Measurements from ENCODE around the gene MEIS1.

The MEIS1 gene

DNA sequence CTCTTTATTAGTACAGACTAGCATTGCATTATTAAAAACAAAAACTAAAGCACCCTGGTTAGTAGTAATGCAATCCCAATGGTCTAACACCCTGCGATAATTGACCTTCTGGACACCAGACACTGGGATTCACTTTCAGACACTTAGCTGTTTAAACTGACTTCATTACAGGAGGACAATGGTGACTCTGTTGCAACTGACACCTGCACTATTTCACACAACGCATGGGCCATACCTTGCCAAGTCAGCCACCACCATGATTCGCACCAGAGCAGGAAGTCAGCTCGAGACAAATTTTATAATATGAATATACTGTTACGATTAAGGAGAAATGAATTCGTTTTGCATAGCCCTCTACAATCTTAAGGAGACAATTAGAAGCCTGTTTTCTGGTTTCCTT, 150.7 kb downstream of the MEIS1 start:
- no peaks in the 10 kb centered on the region for H4K20me1 ChIP-seq (ENCODE audit: insufficient read depth, low read length)
- no peak for TF ChIP-seq EZH2 (optimal IDR thresholded peaks at IDR 0.05; ENCODE audit: low read depth, low read length)
- TF ChIP-seq, protein P1, sequence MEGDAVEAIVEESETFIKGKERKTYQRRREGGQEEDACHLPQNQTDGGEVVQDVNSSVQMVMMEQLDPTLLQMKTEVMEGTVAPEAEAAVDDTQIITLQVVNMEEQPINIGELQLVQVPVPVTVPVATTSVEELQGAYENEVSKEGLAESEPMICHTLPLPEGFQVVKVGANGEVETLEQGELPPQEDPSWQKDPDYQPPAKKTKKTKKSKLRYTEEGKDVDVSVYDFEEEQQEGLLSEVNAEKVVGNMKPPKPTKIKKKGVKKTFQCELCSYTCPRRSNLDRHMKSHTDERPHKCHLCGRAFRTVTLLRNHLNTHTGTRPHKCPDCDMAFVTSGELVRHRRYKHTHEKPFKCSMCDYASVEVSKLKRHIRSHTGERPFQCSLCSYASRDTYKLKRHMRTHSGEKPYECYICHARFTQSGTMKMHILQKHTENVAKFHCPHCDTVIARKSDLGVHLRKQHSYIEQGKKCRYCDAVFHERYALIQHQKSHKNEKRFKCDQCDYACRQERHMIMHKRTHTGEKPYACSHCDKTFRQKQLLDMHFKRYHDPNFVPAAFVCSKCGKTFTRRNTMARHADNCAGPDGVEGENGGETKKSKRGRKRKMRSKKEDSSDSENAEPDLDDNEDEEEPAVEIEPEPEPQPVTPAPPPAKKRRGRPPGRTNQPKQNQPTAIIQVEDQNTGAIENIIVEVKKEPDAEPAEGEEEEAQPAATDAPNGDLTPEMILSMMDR (IDR thresholded peaks at IDR 0.05; ENCODE audit: low read length), result no peak
- no peak for TF ChIP-seq EZH2phosphoT487 (IDR thresholded peaks at IDR 0.05; ENCODE audit: low read length)
- H3K4me3 ChIP-seq (ENCODE audit: low read length), result no peak overlapping the region
- no peaks in the 10 kb centered on the region for H3K4me1 ChIP-seq (ENCODE audit: low read length)
- H3K9me2 ChIP-seq (replicated peaks; ENCODE audit: insufficient read depth, low read length), result no peaks in the 10 kb centered on the region
- H3K27me3 ChIP-seq (replicated peaks; ENCODE audit: insufficient read depth, low read length), result no peaks in the 10 kb centered on the region
- no peak for DNase-seq
- H3K9ac ChIP-seq (ENCODE audit: low read length), result no peak overlapping the region
- H3K36me3 ChIP-seq (replicated peaks; ENCODE audit: insufficient read depth, low read length), result no peaks in the 10 kb centered on the region
- no peaks in the 10 kb centered on the region for H3K79me2 ChIP-seq (ENCODE audit: low read length)
- no peak overlapping the region for H3K27ac ChIP-seq (ENCODE audit: low read length)
- no peaks in the 10 kb centered on the region for H3F3A ChIP-seq (ENCODE audit: insufficient read depth, low read length)
- no peak overlapping the region for H2AFZ ChIP-seq (ENCODE audit: low read length)
- H3K4me2 ChIP-seq (ENCODE audit: low read depth, low read length), result no peak overlapping the region
- no peaks in the 10 kb centered on the region for H3K9me3 ChIP-seq (replicated peaks; ENCODE audit: insufficient read depth, low read length)

GRCh38 chr2:66587216-66587615, 152.3 kb downstream of the MEIS1 start:
- H3K36me3 ChIP-seq (replicated peaks; ENCODE audit: insufficient read depth, low read length), result no peaks in the 10 kb centered on the region
- no peaks in the 10 kb centered on the region for H4K20me1 ChIP-seq (ENCODE audit: insufficient read depth, low read length)
- H3F3A ChIP-seq (ENCODE audit: insufficient read depth, low read length), result no peaks in the 10 kb centered on the region
- no peaks in the 10 kb centered on the region for H3K4me1 ChIP-seq (ENCODE audit: low read length)
- H3K9me2 ChIP-seq (replicated peaks; ENCODE audit: insufficient read depth, low read length), result no peaks in the 10 kb centered on the region
- no peak overlapping the region for H2AFZ ChIP-seq (ENCODE audit: low read length)
- H3K27me3 ChIP-seq (replicated peaks; ENCODE audit: insufficient read depth, low read length), result no peaks in the 10 kb centered on the region
- H3K4me2 ChIP-seq (ENCODE audit: low read depth, low read length), result no peak overlapping the region
- no peaks in the 10 kb centered on the region for H3K79me2 ChIP-seq (ENCODE audit: low read length)
- H3K27ac ChIP-seq (ENCODE audit: low read length), result no peak overlapping the region
- DNase-seq, result no peak
- H3K9me3 ChIP-seq (replicated peaks; ENCODE audit: insufficient read depth, low read length), result no peaks in the 10 kb centered on the region
- TF ChIP-seq EZH2 (optimal IDR thresholded peaks at IDR 0.05; ENCODE audit: low read depth, low read length) (no peak), EZH2phosphoT487 (IDR thresholded peaks at IDR 0.05; ENCODE audit: low read length) (no peak)
- TF ChIP-seq, protein P1 (IDR thresholded peaks at IDR 0.05; ENCODE audit: low read length), result no peak; the same call in 1 of the 2 replicates
- no peak overlapping the region for H3K4me3 ChIP-seq (ENCODE audit: low read length)
- no peak overlapping the region for H3K9ac ChIP-seq (ENCODE audit: low read length)

- TF ChIP-seq EZH2 (optimal IDR thresholded peaks at IDR 0.05; ENCODE audit: low read depth, low read length) (no peak), EZH2phosphoT487 (IDR thresholded peaks at IDR 0.05; ENCODE audit: low read length) (no peak)
- TF ChIP-seq, protein P1 (IDR thresholded peaks at IDR 0.05; ENCODE audit: low read length), result no peak
Observed at GRCh38 chr2:66594001-66594400, 159.1 kb downstream of the MEIS1 start.

More at GRCh38 chr2:66594001-66594400, 159.1 kb downstream of the MEIS1 start:
- Histone ChIP-seq H2AFZ (ENCODE audit: low read length) (no peak overlapping the region), H3K9ac (ENCODE audit: low read length) (no peak overlapping the region), H3K4me2 (ENCODE audit: low read depth, low read length) (no peak overlapping the region), H3K4me1 (ENCODE audit: low read length) (no peaks in the 10 kb centered on the region), H3K9me3 (replicated peaks; ENCODE audit: insufficient read depth, low read length) (no peaks in the 10 kb centered on the region), H3K27ac (ENCODE audit: low read length) (no peak overlapping the region), H3K4me3 (ENCODE audit: low read length) (no peak overlapping the region), H3K9me2 (replicated peaks; ENCODE audit: insufficient read depth, low read length) (no peaks in the 10 kb centered on the region), H4K20me1 (ENCODE audit: insufficient read depth, low read length) (no peaks in the 10 kb centered on the region), H3K27me3 (replicated peaks; ENCODE audit: insufficient read depth, low read length) (no peaks in the 10 kb centered on the region), H3K79me2 (ENCODE audit: low read length) (no peaks in the 10 kb centered on the region), H3F3A (ENCODE audit: insufficient read depth, low read length) (no peaks in the 10 kb centered on the region), H3K36me3 (replicated peaks; ENCODE audit: insufficient read depth, low read length) (no peaks in the 10 kb centered on the region)
- DNase-seq, result no peak
